GM18951 (cell line): ENCODE measurements around the gene IL17REL.

Experiments
- POLR2A ChIP-seq: IDR thresholded peaks from 4 replicates; pipeline ENCODE4 v1.6.1; 2011; ENCODE audit warnings: mild to moderate bottlenecking; ENCODE audit not compliant: insufficient read length, insufficient read depth; ENCODE audit errors: extremely low read depth
- in situ Hi-C: fragments of 300-500 bp; cut with MboI; formaldehyde crosslinking; loops from one replicate; pipeline ENCODE4 v1.12.0; 2022; ENCODE audit warnings: low sequenced_read_pairs, mixed read lengths, inconsistent platforms; ENCODE audit not compliant: unreplicated experiment

The IL17REL gene

GRCh38 chr22:50027639-50028537, 15.3 kb upstream of the IL17REL start:
- TF ChIP-seq POLR2A: no peak
- in situ Hi-C loops: loop anchor here (25.0 kb wide), 1 partner anchor 266 kb away; no protein-coding TSS in a partner anchor

GRCh38 chr22:50025993-50026392, 13.4 kb upstream of the IL17REL start:
- no peak for TF ChIP-seq POLR2A
- in situ Hi-C loops: loop anchor here (25.0 kb wide), 1 partner anchor 264 kb away; no protein-coding TSS in a partner anchor

DNA sequence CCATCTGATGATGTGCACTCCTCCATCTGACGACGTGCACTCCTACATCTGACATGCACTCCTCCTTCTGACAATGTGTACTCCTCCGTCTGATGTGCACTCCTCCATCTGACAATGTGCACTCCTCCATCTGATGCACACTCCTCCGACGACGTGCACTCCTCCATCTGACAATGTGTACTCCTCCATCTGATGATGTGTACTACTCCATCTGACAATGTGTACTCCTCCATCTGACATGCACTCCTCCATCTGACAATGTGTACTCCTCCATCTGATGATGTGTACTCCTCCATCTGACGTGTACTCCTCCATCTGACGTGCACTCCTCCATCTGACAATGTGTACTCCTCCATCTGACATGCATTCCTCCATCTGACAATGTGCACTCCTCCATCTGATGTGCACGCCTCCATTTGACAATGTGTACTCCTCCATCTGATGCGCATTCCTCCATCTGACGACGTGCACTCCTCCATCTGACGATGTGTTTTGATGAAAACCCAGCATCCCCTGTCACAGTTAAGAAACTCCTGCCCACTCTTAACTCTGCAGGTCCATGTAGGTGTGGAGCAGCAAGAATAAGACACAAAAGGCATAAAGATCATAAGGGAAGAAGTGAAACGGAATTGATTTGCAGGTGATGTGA, 9.7 kb upstream of the IL17REL start:
- in situ Hi-C loops: no loop called here
- no peak for TF ChIP-seq POLR2A

GRCh38 chr22:50020606-50021005, 8.0 kb upstream of the IL17REL start:
- in situ Hi-C loops: no loop called here
- no peak for TF ChIP-seq POLR2A

- in situ Hi-C loops: no loop called here
- no peak for TF ChIP-seq POLR2A
These were observed 6.8 kb upstream of the IL17REL start for GRCh38 chr22:50019316-50019715.

DNA sequence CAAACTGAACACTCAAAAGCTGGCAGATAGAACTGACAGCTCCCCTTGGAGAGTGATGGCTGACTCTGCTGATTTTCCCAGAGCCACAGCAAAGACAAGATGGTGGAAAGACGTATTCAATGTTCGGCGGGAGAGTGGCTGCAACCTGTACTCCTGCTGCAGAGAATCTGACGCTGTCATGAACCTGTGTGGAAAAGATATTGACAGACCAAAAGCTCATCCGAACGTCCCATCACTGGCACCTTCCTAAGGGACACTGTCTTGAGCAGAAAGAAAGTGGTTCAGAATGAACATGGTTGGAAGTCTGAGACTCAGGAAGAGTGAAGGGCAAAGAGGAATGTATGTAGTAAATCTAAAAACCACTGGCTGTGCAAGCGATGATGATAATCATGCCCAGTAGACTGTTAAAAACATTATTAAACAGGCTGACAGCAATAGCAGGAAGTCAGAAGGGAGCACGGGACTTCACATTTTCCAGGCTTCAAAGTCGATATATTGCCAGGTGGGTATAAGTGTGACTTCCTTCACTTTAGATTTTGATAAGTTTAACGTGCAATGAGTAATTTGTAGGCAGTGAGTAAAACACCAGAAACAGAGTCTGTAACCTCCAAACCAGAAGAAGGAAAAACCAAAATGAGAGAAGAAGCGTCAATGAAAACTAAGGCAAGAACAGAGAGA, 6.2 kb upstream of the IL17REL start:
- in situ Hi-C loops: no loop called here
- TF ChIP-seq POLR2A: no peak

- in situ Hi-C loops: no loop called here
- no peak for TF ChIP-seq POLR2A
These were observed 5.2 kb upstream of the IL17REL start for GRCh38 chr22:50017701-50018224.

GRCh38 chr22:50016988-50017700, 4.6 kb upstream of the IL17REL start:
- TF ChIP-seq POLR2A: peak; percentile 51
- in situ Hi-C loops: no loop called here

DNA sequence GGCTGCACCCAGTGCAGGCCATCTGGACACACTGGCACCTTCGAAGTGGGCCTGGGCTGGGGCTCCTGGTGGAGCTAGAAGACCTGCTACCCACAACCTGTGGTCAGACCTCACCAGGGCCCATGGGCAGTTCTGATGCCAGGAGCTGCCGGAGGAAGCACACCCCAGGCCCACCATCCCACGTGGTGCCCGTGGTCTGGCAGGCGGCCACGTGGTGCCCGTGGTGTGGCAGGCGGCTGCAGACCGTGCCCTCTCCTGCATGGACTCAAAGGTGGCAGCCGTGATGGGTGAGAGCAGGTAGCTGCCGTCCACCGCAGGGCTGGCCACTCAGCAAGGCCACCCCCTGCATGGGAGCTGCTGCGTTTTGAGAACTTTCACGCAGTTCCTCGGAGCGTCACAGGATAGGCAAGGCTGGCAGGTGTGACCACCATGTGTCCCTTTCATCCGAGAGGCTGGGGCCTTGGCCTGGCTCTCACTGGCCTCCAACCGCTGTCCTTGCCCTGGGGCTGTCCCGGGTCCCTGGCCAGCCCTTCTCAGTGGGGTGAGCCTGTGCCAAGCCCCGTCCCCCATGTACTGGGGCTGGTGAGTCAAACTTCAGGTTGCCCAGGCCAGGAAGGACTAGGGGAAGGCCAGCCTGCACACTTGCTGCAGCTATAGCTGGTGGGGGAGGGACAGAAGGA, 3.9 kb upstream of the IL17REL start:
- TF ChIP-seq POLR2A: no peak
- in situ Hi-C loops: no loop called here

- no peak for TF ChIP-seq POLR2A
- in situ Hi-C loops: no loop called here
These were observed 3.1 kb upstream of the IL17REL start for GRCh38 chr22:50015451-50016307.

DNA sequence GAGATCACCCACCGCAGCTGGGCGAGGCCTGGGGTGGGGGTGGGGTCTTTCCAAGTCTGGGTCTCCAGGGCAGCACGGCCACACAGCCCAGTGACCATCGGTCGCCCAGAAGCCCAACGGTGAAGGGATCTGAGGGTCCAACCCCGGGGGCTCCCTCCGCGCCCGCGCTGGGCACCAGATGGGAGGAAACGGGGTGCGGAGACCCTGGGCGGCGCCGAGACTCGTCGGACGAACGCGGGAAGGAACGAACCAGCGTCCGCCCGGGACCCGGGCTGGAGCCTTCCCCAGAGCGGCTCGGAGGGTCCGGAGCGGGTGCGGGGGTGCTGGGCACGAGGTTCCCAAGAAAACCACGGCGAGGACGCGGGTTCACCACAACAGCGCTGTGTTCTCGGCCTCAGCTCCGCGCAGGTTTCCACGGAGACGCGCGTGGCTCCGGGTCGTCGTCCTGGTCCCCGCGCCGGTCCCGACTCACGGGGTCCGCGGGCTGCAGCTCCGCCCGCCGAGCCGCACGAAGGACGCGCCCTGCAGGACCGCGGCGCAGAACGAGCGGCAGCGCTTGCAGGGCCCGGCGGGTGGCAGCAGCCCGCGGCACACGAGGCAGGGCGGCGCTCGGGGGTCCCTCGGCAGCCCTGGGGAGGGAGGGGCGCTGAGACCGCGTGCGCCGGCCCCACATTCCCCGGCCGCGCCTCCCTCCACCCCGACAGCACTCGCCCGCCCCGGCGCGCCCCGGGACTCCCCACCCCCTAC, 2.3 kb upstream of the IL17REL start:
- no peak for TF ChIP-seq POLR2A
- in situ Hi-C loops: no loop called here
